GM23338 (cell line): ENCODE measurements around the gene FUT2.

Source experiments
- CTCF ChIP-seq, 2 experiments: fragments of 200-600 bp in 1 of 2; sonication (generic) in 1 of 2; conservative IDR thresholded peaks; 2 replicates each; pipeline versions ENCODE4 v1.5.1 to v1.6.1; 2016 to 2017; ENCODE audit warnings: antibody characterized with exemption in 2 of 2, low read depth in 2 of 2, mild to moderate bottlenecking in 2 of 2, moderate library complexity in 1 of 2
- POLR2AphosphoS5 ChIP-seq: IDR thresholded peaks from 2 replicates; pipeline ENCODE4 v1.6.1; 2016; ENCODE audit warnings: antibody characterized with exemption, low read depth
- TF ChIP-seq, protein P1 (sequence below): IDR thresholded peaks from one replicate; pipeline ENCODE4 v1.6.1; 2018; ENCODE audit warnings: antibody characterized with exemption; ENCODE audit not compliant: unreplicated experiment

- TF ChIP-seq POLR2AphosphoS5 (no peak), CTCF (conservative IDR thresholded peaks at IDR 0.05; ENCODE audit: low read depth in 2 of 2) (no peak)
- TF ChIP-seq, protein P1, sequence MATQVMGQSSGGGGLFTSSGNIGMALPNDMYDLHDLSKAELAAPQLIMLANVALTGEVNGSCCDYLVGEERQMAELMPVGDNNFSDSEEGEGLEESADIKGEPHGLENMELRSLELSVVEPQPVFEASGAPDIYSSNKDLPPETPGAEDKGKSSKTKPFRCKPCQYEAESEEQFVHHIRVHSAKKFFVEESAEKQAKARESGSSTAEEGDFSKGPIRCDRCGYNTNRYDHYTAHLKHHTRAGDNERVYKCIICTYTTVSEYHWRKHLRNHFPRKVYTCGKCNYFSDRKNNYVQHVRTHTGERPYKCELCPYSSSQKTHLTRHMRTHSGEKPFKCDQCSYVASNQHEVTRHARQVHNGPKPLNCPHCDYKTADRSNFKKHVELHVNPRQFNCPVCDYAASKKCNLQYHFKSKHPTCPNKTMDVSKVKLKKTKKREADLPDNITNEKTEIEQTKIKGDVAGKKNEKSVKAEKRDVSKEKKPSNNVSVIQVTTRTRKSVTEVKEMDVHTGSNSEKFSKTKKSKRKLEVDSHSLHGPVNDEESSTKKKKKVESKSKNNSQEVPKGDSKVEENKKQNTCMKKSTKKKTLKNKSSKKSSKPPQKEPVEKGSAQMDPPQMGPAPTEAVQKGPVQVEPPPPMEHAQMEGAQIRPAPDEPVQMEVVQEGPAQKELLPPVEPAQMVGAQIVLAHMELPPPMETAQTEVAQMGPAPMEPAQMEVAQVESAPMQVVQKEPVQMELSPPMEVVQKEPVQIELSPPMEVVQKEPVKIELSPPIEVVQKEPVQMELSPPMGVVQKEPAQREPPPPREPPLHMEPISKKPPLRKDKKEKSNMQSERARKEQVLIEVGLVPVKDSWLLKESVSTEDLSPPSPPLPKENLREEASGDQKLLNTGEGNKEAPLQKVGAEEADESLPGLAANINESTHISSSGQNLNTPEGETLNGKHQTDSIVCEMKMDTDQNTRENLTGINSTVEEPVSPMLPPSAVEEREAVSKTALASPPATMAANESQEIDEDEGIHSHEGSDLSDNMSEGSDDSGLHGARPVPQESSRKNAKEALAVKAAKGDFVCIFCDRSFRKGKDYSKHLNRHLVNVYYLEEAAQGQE = no peak
Measured at GRCh38 chr19:48668761-48669160, 27.0 kb upstream of the FUT2 start.
